ENCODE results near the gene TRMT112. TPM values are rescaled to one million over a fixed set of nuclear protein-coding genes. Genes with fewer than 3 reads are reported as not detected.

The TRMT112 gene
- total RNA-seq = 108 TPM

DNA sequence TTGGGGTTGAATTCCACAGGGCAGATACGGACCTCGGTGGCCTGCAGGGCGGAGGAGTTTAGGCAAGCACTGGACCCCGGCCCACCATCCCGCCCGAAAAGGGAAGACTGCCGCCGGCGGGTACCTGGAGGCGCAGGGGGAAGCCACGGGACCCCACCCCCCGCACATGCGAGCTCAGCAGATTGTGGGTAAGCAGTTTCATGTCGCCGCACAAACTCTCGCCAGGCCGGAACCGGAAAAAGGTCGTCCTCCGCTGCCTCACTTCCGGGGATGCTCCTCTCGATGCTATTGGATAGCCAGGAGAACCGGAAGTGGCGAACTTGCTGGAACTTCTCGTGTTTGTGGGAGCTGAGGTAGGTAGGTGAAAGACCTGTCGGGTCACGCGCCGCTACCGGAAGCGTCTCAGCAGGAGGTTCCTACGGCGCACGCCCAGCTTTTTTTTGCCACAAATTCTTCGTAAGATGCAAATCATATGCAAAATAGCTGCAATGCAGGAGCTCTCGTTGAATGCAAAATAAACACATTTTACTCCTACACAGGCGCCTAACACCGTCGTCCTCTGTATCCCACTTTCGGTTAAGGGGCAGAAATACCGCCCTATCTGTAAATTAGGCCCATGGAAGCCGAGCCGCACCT is at the start of gene TRMT112:
Gene TRMT112, minus strand, starts transcription at position 235 of the 636 bp plus-strand sequence. Its CDS starts 33 bp downstream, at position 202.
- DNase-seq = peak; percentile 97

- no peak for DNase-seq
Observed at GRCh38 chr11:64366751-64367150, 49.4 kb upstream of the TRMT112 start.

GRCh38 chr11:64364911-64365310 is 47.6 kb upstream of the TRMT112 start:
- no peak for DNase-seq

DNA sequence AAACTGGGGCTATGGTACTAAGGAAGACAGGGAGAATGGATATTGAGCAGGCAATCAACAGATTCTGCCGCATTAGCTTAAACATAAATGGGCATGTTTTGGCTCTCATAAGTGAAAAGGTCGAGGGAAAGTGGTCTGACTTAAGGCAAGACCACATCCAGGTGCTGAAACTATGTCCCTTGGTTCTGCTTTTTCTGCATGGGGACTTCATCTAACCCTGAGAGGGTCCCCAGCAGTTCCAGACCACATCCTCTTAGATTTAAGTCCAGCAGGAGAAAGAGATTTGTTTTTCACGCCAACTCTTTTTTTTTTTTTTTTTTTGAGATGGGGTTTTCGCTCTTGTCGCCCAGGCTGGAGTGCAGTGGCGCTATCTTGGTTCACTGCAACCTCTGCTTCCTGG is 47.1 kb upstream of the TRMT112 start:
- no peak for DNase-seq

- no peak for DNase-seq
Observed at GRCh38 chr11:64362339-64362738, 45.0 kb upstream of the TRMT112 start.

DNA sequence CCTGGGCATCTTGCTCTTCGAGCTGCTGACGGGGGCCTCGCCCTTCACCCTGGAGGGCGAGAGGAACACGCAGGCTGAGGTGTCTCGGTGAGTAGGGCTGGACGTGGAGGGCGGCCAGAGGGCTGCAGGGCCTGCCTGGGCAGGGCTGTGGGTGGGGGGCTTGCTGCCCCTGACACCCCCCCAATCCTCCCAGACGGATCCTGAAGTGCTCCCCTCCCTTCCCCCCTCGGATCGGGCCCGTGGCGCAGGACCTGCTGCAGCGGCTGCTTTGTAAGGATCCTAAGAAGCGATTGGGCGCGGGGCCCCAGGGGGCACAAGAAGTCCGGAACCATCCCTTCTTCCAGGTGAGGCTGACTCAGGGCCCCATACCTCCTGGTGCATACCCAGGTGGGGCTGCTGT is 44.3 kb upstream of the TRMT112 start:
- DNase-seq = no peak

DNA sequence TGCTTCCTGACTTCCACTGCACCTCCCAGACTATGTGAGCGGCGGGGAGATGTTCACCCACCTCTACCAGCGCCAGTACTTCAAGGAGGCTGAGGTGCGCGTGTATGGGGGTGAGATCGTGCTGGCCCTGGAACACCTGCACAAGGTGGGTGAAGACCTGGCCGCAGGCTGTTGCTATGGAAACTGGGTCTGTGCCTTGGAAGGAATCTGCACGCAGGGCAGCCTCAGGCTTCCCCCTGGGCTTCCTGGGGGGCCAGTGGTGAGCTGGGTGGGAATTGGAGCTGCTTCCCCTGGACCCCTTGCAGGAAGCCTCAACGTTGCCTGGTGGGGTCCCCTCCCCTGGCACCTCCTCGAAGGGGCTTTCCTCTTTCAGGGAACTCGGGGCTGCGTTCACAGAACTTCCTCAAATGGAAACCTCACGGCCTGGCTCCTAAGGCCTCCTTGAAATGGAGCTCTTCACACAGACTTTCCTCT is 43.1 kb upstream of the TRMT112 start:
- no peak for DNase-seq

GRCh38 chr11:64359712-64360445 is 42.5 kb upstream of the TRMT112 start:
- no peak for DNase-seq

- no peak for DNase-seq
Observed at GRCh38 chr11:64358907-64359711, 41.8 kb upstream of the TRMT112 start, which contains the start of gene RPS6KA4. Gene RPS6KA4, plus strand, starts transcription at chr11:64359162. Its CDS starts 74 bp downstream, at chr11:64359236.

DNA sequence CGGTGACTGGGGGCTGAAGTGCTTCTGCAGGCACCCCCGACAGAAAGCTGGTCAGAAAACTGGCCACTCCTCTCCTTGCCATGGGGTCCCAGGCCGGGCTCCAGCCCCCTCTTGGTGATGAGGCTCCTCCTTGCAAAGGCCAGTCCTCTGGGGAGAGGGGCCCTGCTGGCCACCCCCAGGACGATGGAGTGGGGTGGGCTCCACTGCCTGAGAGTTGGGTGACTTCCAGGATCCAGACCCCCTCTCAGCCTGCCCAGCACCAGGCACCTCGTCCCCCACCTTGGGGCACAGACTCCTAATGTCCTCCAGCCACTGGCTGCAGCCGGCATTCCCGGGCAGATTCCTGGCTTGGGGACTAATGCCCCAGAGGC is 41.2 kb upstream of the TRMT112 start:
- DNase-seq = no peak

DNA sequence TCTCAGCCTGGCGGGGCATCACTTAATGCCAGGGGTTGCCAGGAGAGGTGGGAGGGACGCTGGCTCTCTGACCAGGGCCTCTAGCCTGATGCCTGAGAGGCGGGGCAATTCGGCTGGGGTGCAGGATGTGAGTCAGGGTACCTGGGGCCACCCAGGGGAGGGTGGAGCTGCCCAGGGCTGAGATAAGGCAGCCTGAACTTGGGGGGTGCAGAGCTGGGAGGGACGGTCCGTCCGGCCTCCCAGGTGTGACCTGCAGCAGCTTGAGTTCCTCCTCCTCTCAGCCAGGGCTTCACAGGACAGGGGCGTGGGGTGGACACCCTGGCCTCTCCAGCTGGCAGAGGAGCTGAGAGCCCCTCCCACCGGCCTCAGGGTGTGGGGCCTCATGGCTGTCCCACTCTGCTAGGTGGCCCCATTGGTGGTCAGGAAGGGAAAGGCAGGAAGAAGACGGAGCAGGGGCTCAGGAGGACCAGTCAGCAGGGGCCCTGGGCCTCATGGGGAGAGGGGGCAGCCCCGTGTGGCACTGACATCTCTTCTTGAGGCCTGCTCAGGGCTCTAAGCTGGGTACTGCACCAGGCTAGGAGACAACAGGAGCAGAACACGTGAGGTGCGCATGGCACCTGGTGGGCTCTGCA is 40.7 kb upstream of the TRMT112 start:
- no peak for DNase-seq

DNA sequence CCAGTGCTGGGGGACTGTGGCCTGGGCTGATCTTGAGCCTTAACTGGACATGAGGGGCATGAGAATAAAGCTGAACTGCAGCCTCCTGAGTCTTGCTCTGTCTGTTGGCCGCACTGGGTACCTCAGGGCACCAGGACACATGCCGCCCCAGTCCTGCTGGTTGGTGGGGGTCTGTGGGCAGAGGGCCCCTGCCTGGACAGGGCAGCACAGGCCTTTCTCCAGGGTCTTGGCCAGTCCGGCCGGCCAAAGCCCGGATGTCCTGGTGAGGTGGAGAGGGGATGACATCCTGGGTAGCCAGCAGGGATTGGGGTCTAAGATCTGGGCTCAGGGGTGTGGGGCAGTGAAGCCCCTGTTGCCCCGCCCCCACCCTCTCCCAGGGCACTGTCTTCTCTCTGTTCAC is 40.1 kb upstream of the TRMT112 start:
- DNase-seq = no peak

GRCh38 chr11:64356498-64357411 is 39.4 kb upstream of the TRMT112 start:
- no peak for DNase-seq

DNA sequence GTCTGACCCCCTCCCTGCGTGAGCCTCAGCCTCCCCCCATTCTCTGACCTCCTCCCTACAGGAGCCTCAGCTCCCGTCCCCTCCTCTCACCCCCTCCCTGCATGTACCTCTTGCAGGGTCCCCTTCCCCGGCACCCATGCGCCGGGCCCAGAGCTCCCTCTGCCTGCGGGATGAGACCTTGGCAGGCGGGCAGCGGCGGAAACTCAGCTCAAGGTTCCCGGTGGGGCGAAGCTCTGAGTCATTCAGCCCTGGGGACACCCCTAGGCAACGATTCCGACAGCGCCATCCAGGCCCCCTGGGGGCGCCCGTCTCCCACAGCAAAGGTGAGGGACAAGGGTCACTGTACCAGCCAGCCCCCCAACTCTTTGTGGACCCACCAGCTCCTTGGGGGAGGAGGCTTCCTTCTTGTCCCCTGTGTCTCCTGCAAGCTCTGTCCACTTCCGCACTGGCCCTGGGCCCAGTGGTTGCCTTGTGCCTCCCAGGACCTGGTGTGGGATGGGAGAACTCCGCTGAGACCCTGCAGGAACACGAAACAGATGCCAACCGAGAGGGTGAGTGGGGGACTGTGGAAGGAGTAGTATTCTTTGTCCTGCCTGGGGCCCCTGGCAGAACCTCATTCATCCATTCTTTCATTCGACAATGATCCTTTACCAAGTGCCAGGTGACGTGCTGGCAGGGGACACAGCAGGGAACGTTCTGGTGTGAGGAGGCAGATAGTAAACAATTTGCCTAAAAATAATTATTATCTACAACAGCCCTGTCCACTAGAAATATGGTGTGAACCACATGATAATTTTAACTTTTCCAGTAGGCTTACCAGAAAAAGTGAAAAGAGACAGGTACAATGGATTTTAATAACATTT is 38.0 kb upstream of the TRMT112 start:
- DNase-seq = peak; percentile 24

- no peak for DNase-seq
Observed at GRCh38 chr11:64353715-64354506, 36.6 kb upstream of the TRMT112 start.

DNA sequence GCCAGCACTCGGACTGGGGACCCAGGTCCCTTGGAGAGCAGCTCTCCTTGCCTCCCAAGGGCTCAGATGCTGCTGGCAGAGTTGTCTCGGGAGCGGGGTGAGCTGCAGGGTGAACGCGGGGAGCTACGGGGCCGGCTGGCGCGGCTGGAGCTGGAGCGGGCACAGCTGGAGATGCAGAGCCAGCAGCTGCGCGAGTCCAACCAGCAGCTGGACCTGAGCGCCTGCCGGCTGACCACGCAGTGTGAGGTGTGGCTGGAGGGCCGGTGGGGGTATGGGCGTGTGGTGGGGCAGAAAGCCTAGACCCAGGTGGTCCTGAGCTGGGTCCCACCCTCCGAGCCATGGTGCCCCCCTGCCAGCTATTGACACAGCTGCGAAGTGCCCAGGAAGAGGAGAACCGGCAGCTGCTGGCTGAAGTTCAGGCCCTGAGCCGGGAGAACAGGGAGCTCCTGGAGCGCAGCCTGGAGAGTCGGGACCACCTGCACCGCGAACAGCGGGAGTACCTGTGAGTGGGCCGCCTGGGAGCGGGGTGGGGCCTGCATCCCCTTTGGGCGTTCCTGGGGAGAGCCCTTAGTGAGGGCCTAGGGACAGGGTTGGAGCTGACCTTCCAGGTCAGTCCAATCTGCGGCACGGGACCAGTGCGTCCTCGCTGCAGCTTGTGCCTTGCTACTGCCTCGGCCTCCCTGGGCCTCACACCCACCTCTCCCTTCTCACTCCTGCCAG is 35.8 kb upstream of the TRMT112 start:
- no peak for DNase-seq

- DNase-seq = no peak
Observed at GRCh38 chr11:64352099-64352994, 35.0 kb upstream of the TRMT112 start.

All from skin of body (tissue), 2 donors.